HG02571 (cell line): ENCODE data around the gene ZBTB22.
"Not testable (repeated sequence)": the region's sequence is repeated elsewhere in the genome, so short reads cannot be mapped to it uniquely, and the experiment has no call there.

Experiments used
- ATAC-seq: cut with Tn5 transposase; IDR thresholded peaks from one replicate; pipeline ENCODE4 v1.9.1; 2021; ENCODE audit warnings: mild to moderate bottlenecking, moderate library complexity; ENCODE audit not compliant: unreplicated experiment

ZBTB22 gene

GRCh38 chr6:33317669-33318425, at the start of gene ZBTB22:
ZBTB22 (minus strand) TSS chr6:33317744; CDS start chr6:33316916, 828 bp downstream.
- ATAC-seq, result peak; percentile 48

DNA sequence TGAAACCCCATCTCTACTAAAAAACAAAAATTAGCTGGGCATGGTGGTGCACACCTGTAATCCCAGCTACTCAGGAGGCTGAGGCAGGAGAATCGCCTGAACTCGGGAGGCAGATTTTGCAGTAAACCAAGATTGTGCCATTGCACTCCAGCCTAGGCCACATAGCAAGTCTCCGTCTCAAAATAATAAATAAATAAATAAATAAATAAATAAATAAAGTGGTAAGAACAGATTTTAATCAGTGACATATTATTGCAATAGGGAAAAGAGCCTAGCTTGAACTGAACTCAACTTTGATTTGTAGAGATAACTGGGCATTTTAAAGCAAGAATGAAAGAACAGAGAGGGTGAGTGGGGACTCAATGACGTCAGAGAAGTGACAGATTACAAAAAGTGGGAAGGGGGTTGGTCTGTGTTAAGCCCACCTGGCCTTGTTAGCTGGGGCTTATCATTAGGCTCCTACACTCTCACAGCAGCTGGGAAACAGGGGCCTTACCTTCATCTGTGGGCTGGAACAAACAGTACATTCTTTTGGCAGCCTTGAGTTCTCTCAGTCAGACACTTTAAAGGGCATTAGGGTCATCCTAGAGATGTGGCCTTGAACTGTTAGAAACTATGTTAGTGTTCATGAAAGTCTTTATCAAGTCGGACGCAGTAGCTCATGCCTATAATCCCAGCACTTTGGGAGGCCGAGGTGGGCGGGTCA, 49.6 kb upstream of the ZBTB22 start:
- ATAC-seq, result no peak

DNA sequence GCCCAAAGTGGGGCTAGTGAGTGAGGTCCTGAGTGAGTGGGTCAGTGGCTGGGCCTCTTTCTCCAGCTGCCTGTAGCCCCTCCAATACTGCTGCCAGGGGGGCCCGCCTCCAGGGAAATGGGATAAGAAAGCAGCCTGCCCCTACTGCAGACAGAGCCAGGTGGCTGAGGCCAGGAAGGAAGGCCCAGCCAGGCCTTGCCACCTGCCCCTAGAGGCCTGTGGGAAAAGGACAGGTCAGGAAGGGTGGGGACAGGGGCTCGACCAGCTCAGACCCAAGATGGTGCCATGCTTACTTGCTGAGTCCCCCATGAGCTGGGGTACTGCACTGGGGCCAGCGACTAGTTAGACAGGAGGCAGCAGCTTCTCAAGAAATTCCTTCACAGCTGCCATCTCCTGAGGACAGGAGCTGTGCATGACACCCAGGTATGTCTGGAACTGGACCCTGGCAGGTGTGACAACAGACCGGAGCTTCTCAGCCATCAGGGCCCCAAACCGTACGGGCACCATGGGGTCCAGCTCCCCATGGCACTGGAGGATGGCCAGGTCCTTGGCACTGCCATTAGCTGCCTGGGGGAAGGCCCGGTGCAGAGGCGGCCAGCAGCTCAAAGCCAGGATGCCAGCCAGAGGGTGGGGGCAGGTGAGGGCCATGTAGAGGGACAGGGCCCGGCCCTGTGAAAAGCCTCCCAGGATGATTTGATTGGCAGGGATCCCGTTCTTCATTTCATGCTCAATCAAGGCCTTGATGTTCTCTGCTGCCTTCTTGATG, 47.8 kb upstream of the ZBTB22 start:
- ATAC-seq, result not testable (repeated sequence)

GRCh38 chr6:33364475-33365205, 47.1 kb upstream of the ZBTB22 start:
- ATAC-seq, result not testable (repeated sequence)

DNA sequence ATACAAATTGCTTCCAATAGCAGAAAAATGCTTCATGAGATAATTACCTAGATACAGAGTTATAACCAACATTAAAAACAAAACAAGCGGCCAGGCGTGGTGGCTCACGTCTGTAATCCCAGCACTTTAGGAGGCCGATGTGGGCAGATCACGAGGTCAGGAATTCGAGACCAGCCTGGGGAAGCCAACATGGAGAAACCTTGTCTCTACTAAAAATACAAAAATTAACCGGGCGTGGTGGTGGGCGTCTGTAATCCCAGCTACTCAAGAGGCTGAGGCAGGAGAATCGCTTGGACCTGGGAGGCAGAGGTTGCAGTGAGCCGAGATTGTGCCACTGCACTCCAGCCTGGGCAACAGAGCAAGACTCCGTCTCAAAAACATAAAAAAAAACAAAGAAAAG, 45.9 kb upstream of the ZBTB22 start:
- ATAC-seq, result not testable (repeated sequence)

GRCh38 chr6:33359331-33359730, 41.8 kb upstream of the ZBTB22 start:
- ATAC-seq, result no peak

DNA sequence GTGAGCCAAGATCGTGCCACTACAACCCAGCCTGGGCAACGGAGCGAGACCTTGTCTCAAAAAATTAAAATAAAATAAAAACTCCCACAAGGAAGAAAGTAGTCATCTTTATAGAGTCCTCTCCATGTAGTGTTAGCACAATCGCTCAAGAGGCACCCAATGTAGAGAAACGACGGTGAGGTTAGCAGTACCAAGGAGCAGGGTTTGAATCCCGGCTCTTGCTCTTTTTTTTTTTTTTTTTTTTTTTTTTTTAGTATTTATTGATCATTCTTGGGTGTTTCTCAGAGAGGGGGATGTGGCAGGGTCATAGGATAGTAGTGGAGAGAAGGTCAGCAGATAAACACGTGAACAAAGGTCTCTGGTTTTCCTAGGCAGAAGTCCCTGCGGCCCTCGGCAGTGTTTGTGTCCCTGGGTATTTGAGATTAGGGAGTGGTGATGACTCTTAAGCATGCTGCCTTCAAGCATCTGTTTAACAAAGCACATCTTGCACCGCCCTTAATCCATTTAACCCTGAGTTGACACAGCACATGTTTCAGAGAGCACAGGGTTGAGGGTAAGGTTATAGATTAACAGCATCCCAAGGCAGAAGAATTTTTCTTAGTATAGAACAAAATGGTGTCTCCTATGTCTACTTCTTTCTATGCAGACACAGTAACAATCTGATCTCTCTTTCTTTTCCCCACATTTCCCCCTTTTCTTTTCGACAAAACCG, 39.8 kb upstream of the ZBTB22 start:
- not testable (repeated sequence) for ATAC-seq

- no peak for ATAC-seq
Measured at GRCh38 chr6:33356295-33356694, 38.8 kb upstream of the ZBTB22 start.

GRCh38 chr6:33355860-33356259, 38.3 kb upstream of the ZBTB22 start:
- ATAC-seq, result not testable (repeated sequence)

DNA sequence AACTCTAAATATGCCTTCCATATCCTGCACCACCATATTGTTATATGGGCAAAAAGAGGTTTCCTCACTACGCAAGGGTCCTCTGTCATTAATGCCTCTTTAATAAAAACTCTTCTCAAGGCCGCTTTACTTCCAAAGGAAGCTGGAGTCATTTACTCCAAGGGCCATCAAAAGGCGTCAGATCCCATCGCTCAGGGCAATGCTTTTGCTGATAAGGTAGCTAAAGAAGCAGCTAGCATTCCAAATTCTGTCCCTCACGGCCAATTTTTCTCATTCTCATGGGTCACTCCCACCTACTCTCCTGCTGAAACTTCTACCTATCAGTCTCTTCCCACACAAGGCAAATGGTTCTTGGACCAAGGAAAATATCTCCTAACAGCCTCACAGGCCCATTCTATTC, 30.3 kb upstream of the ZBTB22 start:
- no peak for ATAC-seq

GRCh38 chr6:33346972-33347371, 29.4 kb upstream of the ZBTB22 start:
- ATAC-seq, result not testable (repeated sequence)

GRCh38 chr6:33344701-33345697, 27.5 kb upstream of the ZBTB22 start:
- no peak for ATAC-seq

DNA sequence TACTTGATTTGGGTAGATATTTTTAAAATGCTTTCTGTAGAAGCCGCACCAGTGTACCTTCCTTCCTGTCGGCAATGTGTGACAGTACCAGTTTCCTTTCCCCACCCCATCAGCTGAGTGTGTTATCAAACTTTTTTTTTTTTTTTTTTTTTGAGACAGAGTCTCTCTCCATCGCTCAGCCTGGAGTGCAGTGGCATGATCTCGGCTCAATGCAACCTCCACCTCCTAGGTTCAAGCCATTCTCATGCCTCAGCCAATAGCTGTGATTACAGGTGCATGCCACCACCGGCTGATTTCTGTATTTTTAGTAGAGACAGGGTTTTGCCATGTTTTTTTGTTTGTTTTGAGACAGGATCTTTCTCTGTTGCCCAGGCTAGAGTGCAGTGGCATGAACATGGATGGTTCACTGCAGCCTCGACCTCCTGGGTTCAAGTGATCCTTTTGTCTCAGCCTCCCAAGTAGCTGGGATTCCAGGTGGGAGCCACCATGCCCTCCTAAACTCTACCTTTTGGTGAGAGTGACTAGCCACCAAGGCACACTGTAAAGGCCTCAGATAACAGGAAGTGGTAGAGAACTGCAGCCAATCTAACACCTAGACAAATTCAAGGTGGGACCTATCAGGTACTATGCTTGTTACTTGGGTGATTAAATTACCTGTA, 26.5 kb upstream of the ZBTB22 start:
- ATAC-seq, result no peak

DNA sequence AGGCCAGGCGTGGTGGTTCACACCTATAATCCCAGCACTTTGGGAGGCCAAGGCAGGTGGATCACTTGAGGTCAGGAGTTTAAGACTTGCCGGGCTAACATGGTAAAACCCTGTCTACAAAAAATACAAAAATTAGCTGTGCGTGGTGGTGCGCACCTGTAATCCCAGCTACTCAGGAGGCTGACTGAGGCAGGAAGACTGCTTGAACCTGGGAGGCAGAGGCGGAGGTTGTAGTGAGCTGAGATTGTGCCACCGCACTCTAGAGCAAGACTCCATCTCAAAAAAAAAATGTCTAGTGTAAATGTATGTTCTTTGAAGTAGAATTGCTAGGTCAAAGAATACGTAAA, 26.0 kb upstream of the ZBTB22 start:
- ATAC-seq, result not testable (repeated sequence)

GRCh38 chr6:33339193-33339592, 21.6 kb upstream of the ZBTB22 start:
- no peak for ATAC-seq

- no peak for ATAC-seq
Measured at GRCh38 chr6:33336495-33336894, 19.0 kb upstream of the ZBTB22 start.

GRCh38 chr6:33335916-33336315, 18.4 kb upstream of the ZBTB22 start:
- no peak for ATAC-seq

DNA sequence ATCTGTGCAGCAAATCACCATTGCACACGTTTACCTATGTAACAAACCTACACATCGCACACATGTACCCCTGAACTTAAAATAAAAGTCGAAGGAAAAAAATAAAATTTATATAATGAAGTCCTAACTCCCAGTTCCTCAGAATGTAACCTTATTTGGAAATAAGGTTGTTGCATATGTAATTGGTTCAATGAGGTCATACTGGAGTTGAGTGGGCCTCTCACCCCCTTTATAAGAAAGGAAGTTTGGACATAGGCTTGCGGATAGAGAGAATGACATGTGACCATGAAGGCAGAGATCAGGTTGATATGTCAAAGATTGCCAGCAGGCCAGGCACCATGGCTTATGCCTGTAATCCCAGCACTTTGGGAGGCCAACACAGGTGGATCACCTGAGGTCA, 16.1 kb upstream of the ZBTB22 start:
- ATAC-seq, result no peak

- no peak for ATAC-seq
Measured at GRCh38 chr6:33330736-33331135, 13.2 kb upstream of the ZBTB22 start.
